GM12801 (cell line): ENCODE data around the gene SUCO.

Source experiments
- CTCF ChIP-seq: IDR thresholded peaks from one replicate; pipeline ENCODE4 v1.5.1; 2011; ENCODE audit warnings: control low read depth; ENCODE audit not compliant: insufficient read length; ENCODE audit errors: extremely low read depth

The SUCO gene

GRCh38 chr1:172566196-172566997, 33.4 kb downstream of the SUCO start:
- TF ChIP-seq CTCF: no peak

- TF ChIP-seq CTCF: no peak
These were observed 34.8 kb downstream of the SUCO start for GRCh38 chr1:172567720-172568119.

- TF ChIP-seq CTCF: no peak
These were observed 41.1 kb downstream of the SUCO start for GRCh38 chr1:172574080-172574479.

GRCh38 chr1:172578586-172578985, 45.6 kb downstream of the SUCO start:
- TF ChIP-seq CTCF: no peak

GRCh38 chr1:172581273-172581672, 48.3 kb downstream of the SUCO start:
- TF ChIP-seq CTCF: no peak

- TF ChIP-seq CTCF: no peak
These were observed 48.8 kb downstream of the SUCO start for GRCh38 chr1:172581779-172582178.

- no peak for TF ChIP-seq CTCF
These were observed 49.9 kb downstream of the SUCO start for GRCh38 chr1:172582889-172583288.
